ENCODE measurements around the gene TREX2. TPM values are rescaled to one million over a fixed set of nuclear protein-coding genes. Genes with fewer than 3 reads are reported as not detected.

The TREX2 gene
- total and polyA plus RNA-seq, 2 of the 8 experiments (the other 6 are each of a cell fraction or from before 2014, with no cell fraction given): 0.71 to 0.80 TPM

GRCh38 chrX:153442463-153442862, 3.4 kb downstream of the TREX2 start:
- Histone ChIP-seq H3K23me2 (ENCODE audit: low read depth, low read length) (no peaks in the 10 kb centered on the region), H4K91ac (replicated peaks; ENCODE audit: insufficient read length, low read length) (no peak overlapping the region), H2BK20ac (ENCODE audit: low read length) (no peak overlapping the region), H3K23ac (ENCODE audit: insufficient read length) (no peak overlapping the region), H3K36me3 (ENCODE audit: control insufficient read depth in 2 of 4, insufficient read depth in 4 of 4, low read length in 3 of 4) (no peaks in the 10 kb centered on the region), H2AFZ (ENCODE audit: low read length) (no peak overlapping the region), H3K9me3 (ENCODE audit: insufficient read depth in 2 of 2, low read depth in 1 of 2, low read length in 1 of 2) (no peaks in the 10 kb centered on the region), H3K27me3 (replicated peaks in 1 of 4; ENCODE audit: control insufficient read depth in 3 of 4, extremely low read depth in 1 of 4, insufficient read depth in 3 of 4, low read length in 3 of 4) (no peaks in the 10 kb centered on the region), H3K79me2 (ENCODE audit: control insufficient read depth in 1 of 2, insufficient read depth in 2 of 2, low read length in 2 of 2) (no peaks in the 10 kb centered on the region), H2AK5ac (ENCODE audit: low read depth, low read length) (no peak overlapping the region), H4K8ac (ENCODE audit: extremely low read depth, insufficient read depth, low read length) (no peak overlapping the region), H3K56ac (replicated peaks; ENCODE audit: insufficient read length, low read depth, low read length) (no peak overlapping the region), H4K5ac (ENCODE audit: insufficient read length, low read depth, low read length) (no peak overlapping the region), H2BK5ac (ENCODE audit: low read depth, low read length) (no peak overlapping the region), H4K20me1 (replicated peaks in 1 of 2; ENCODE audit: control insufficient read depth in 1 of 2, insufficient read depth in 2 of 2, low read length in 2 of 2) (no peaks in the 10 kb centered on the region), H3K27ac (ENCODE audit: low read depth, low read length) (no peak overlapping the region), H3K4me3 (ENCODE audit: extremely low read depth in 1 of 4, insufficient read depth in 2 of 4, low read depth in 3 of 4, low read length in 4 of 4) (no peak overlapping the region), H3K9ac (replicated peaks in 1 of 4; ENCODE audit: extremely low read depth in 1 of 4, low read depth in 3 of 4, low read length in 3 of 4) (no peak overlapping the region), H2BK15ac (ENCODE audit: low read length) (no peak overlapping the region), H3K79me1 (ENCODE audit: low read depth, low read length) (no peaks in the 10 kb centered on the region), H2BK12ac (ENCODE audit: low read depth, low read length) (no peak overlapping the region), H3K4ac (replicated peaks; ENCODE audit: insufficient read length, low read depth, low read length) (no peak overlapping the region), H3K4me2 (ENCODE audit: insufficient read depth in 1 of 2, low read depth in 2 of 2, low read length in 2 of 2) (no peak overlapping the region), H3K18ac (ENCODE audit: extremely low read depth, low read length) (no peak overlapping the region), H2BK120ac (replicated peaks; ENCODE audit: low read depth, low read length) (no peak overlapping the region), H3K14ac (ENCODE audit: insufficient read length) (no peak overlapping the region), H3K4me1 (replicated peaks in 1 of 4; ENCODE audit: control insufficient read depth in 3 of 4, insufficient read depth in 4 of 4, low read length in 3 of 4) (no peaks in the 10 kb centered on the region)
- no peak for DNase-seq (ENCODE audit: low read depth in 1 of 2, low spot score in 2 of 2)
- ChIA-PET CTCF (ENCODE audit: partially characterized antibody) (interaction anchor here (1.5 kb wide), 1 partner anchor 78 kb away, joined by 3 read pairs; no protein-coding TSS in a partner anchor), POLR2A (ENCODE audit: partially characterized antibody) (no interaction called here)
- 83% methylated on average over 4 of the region's 5 CpGs; no CpG with 5 or more reads in 1 of the 2 experiments for WGBS, 2 experiments (ENCODE audit: extremely low coverage in 1 of 2, insufficient coverage in 1 of 2, insufficient read length in 1 of 2, insufficient replicate concordance in 2 of 2, low coverage in 1 of 2, low lambda C conversion rate in 2 of 2, missing lambda C conversion rate in 1 of 2)
- no peak for FAIRE-seq
- TF ChIP-seq EP300 (IDR thresholded peaks at IDR 0.05; ENCODE audit: borderline replicate concordance in 1 of 2, low read depth in 2 of 2, low read length in 2 of 2) (no peak), SAP30 (IDR thresholded peaks at IDR 0.05; ENCODE audit: insufficient read depth, insufficient replicate concordance, low read length) (no peak), PHF8 (conservative IDR thresholded peaks at IDR 0.05; ENCODE audit: low read depth, low read length) (no peak), CHD1 (IDR thresholded peaks at IDR 0.05; ENCODE audit: low read depth, low read length) (no peak)

Data from H1 (cell line).